WTC11 (cell line): Measurements from ENCODE around the gene CRYBG3.

Source experiments
- ELF4 ChIP-seq: sonication (generic); formaldehyde crosslinking; IDR thresholded peaks from 2 replicates; pipeline ENCODE4 v1.8.1; 2022; ENCODE audit warnings: low read depth, mild to moderate bottlenecking, moderate library complexity, missing genetic modification reagents
- NFATC4 ChIP-seq: fragments of 250-450 bp; sonication (Bioruptor Pico); IDR thresholded peaks from 2 replicates; pipeline ENCODE4 v1.9.0; 2021; ENCODE audit warnings: mild to moderate bottlenecking
- SOX15 ChIP-seq: fragments of 250-450 bp; sonication (Bioruptor Pico); IDR thresholded peaks from 2 replicates; pipeline ENCODE4 v1.9.0; 2021; ENCODE audit warnings: mild to moderate bottlenecking
- TCF7 ChIP-seq: sonication (generic); formaldehyde crosslinking; IDR thresholded peaks from 2 replicates; pipeline ENCODE4 v1.8.0; 2022; ENCODE audit warnings: mild to moderate bottlenecking, low read depth, missing genetic modification reagents, moderate library complexity
- ZNF263 ChIP-seq: sonication (generic); formaldehyde crosslinking; IDR thresholded peaks from 2 replicates; pipeline ENCODE4 v1.8.1; 2022; ENCODE audit warnings: low read depth, mild to moderate bottlenecking, moderate library complexity, missing genetic modification reagents
- ZNF671 ChIP-seq: fragments of 250-450 bp; sonication (Bioruptor Pico); IDR thresholded peaks from 2 replicates; pipeline ENCODE4 v1.8.0; 2021; ENCODE audit warnings: mild to moderate bottlenecking
- TF ChIP-seq, protein P1 (sequence below): fragments of 200-600 bp; IDR thresholded peaks from 2 replicates; pipeline ENCODE4 v1.8.0; 2022; ENCODE audit warnings: antibody characterized with exemption

DNA sequence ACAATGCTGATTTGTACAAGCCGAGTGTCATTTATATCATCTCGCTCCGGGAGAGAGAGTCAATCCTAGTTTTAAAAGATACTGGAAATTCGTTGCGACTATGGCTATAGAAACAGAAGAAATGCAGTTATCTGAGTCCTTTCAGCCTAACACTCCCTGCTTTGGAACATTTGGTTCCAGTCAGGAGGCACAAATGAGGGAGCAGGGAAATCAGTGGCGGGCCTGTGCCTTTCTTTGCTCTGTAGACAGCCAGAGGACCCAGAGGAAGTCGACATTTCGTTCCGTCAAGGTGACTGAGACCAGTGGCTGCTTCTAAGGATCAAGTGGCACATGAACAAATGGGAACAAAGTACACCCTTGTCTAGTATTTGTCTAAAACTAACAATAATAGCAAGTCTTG is 151.2 kb downstream of the CRYBG3 start:
- TF ChIP-seq, protein P1, sequence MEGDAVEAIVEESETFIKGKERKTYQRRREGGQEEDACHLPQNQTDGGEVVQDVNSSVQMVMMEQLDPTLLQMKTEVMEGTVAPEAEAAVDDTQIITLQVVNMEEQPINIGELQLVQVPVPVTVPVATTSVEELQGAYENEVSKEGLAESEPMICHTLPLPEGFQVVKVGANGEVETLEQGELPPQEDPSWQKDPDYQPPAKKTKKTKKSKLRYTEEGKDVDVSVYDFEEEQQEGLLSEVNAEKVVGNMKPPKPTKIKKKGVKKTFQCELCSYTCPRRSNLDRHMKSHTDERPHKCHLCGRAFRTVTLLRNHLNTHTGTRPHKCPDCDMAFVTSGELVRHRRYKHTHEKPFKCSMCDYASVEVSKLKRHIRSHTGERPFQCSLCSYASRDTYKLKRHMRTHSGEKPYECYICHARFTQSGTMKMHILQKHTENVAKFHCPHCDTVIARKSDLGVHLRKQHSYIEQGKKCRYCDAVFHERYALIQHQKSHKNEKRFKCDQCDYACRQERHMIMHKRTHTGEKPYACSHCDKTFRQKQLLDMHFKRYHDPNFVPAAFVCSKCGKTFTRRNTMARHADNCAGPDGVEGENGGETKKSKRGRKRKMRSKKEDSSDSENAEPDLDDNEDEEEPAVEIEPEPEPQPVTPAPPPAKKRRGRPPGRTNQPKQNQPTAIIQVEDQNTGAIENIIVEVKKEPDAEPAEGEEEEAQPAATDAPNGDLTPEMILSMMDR, result no peak
- no peak for TF ChIP-seq ZNF263 (CRISPR knock-in tag)
- no peak for TF ChIP-seq NFATC4 (CRISPR knock-in tag)
- TF ChIP-seq SOX15 (CRISPR knock-in tag), result no peak
- TF ChIP-seq ZNF671 (CRISPR knock-in tag), result no peak
- no peak for TF ChIP-seq ELF4 (CRISPR knock-in tag)
- no peak for TF ChIP-seq TCF7 (CRISPR knock-in tag)
